HCT116 (cell line): Measurements from ENCODE around the gene VAMP8. TPM values are rescaled to one million over a fixed set of nuclear protein-coding genes. Genes with fewer than 3 reads are reported as not detected.

Experiments used
- ATAC-seq: fragments of 200-7000 bp; cut with Tn5 transposase; 2 replicates; pipeline ENCODE4 v1.9.1; 2020; ENCODE audit warnings: mild to moderate bottlenecking, moderate library complexity
- BruUV-seq: library from RNA; stranded (reverse); fragments of 400-500 nt; replicated peaks from 2 replicates; lab custom pipeline; 2021; lab: Mats Ljungman, UMichigan
- CTCF ChIA-PET: fragments of 300-600 bp; sonication (Branson Sonifier 250); formaldehyde crosslinking; loops from one replicate; lab custom pipeline; 2021; ENCODE audit warnings: antibody characterized with exemption; lab: Charles Lee
- POLR2A ChIA-PET: fragments of 300-600, 350-600 bp; sonication (Branson Sonifier 250); formaldehyde crosslinking; loops from one replicate; lab custom pipeline; 2021; ENCODE audit warnings: antibody characterized with exemption; lab: Charles Lee
- RAD21 ChIA-PET, 2 experiments: fragments of 300-600 bp; sonication (Branson Sonifier 250); formaldehyde crosslinking; loops; one replicate each; lab custom pipeline; 2023; ENCODE audit warnings: low total read pairs in 2 of 2; ENCODE audit not compliant: uncharacterized antibody in 2 of 2, unreplicated experiment in 2 of 2, low non-redundant PET in 1 of 2; lab: Charles Lee
- DNase-seq: peaks from one replicate; pipeline ENCODE4 v3.0.0-alpha.2; 2010; ENCODE audit warnings: low read depth, low spot score
- H2AFZ ChIP-seq: fragments of 200-600 bp; shearing (Covaris generic), sonication (generic); 2 replicates; pipeline ENCODE4 v1.6.1; 2017; ENCODE audit warnings: low read depth, mixed run types, mixed read lengths, antibody characterized with exemption, low read length; ENCODE audit not compliant: poor library complexity, severe bottlenecking
- H3K27ac ChIP-seq: 2 replicates; pipeline ENCODE4 v1.5.1; 2012; ENCODE audit warnings: low read depth, low read length
- H3K27me3 ChIP-seq: fragments of 200-600 bp; sonication (generic); 2 replicates; pipeline ENCODE4 v1.6.1; 2016; ENCODE audit warnings: mixed run types, low read length, mixed read lengths; ENCODE audit not compliant: insufficient read depth
- H3K36me3 ChIP-seq, 2 experiments: fragments of 200-500 bp in 1 of 2; fragments of 200-600 bp in 1 of 2; sonication (Bioruptor generic) in 1 of 2; sonication (generic) in 1 of 2; 2 replicates each; pipeline versions ENCODE4 v1.5.1 to v1.6.1; 2014 to 2016; ENCODE audit warnings: low read length in 2 of 2, inconsistent platforms in 1 of 2, mixed read lengths in 1 of 2, mixed run types in 1 of 2; ENCODE audit not compliant: insufficient read depth in 2 of 2, control insufficient read depth in 1 of 2
- H3K4me1 ChIP-seq, 2 experiments: fragments of 200-600 bp in 1 of 2; sonication (generic) in 1 of 2; 2 replicates each; pipeline versions ENCODE4 v1.5.1 to v1.6.1; 2012 to 2017; ENCODE audit warnings: low read length in 2 of 2, inconsistent platforms in 1 of 2, mild to moderate bottlenecking in 1 of 2, mixed read lengths in 1 of 2, mixed run types in 1 of 2, moderate library complexity in 1 of 2; ENCODE audit not compliant: insufficient read depth in 2 of 2, control insufficient read depth in 1 of 2
- H3K4me2 ChIP-seq: fragments of 200-600 bp; sonication (generic); 2 replicates; pipeline ENCODE4 v1.6.1; 2017; ENCODE audit warnings: mixed run types, low read length, mixed read lengths
- H3K4me3 ChIP-seq, 2 experiments: fragments of 200-600 bp in 1 of 2; sonication (generic) in 1 of 2; replicated peaks in 1 of 2; 2 replicates each; pipeline ENCODE4 v1.5.1; 2011 to 2016; ENCODE audit warnings: low read length in 2 of 2, control low read depth in 1 of 2, low read depth in 1 of 2, mild to moderate bottlenecking in 1 of 2, mixed read lengths in 1 of 2, mixed run types in 1 of 2
- H3K79me2 ChIP-seq: fragments of 200-600 bp; sonication (generic); 2 replicates; pipeline ENCODE4 v1.6.1; 2017; ENCODE audit warnings: mild to moderate bottlenecking, mixed run types, low read length, moderate library complexity, mixed read lengths; ENCODE audit not compliant: insufficient read depth
- H3K9ac ChIP-seq: fragments of 200-600 bp; sonication (generic); 2 replicates; pipeline ENCODE4 v1.6.1; 2016; ENCODE audit warnings: low read length, mixed read lengths
- H3K9me2 ChIP-seq: fragments of 200-600 bp; sonication (generic), shearing (Covaris generic); 2 replicates; pipeline ENCODE4 v1.6.1; 2017; ENCODE audit warnings: mixed run types, mild to moderate bottlenecking, moderate library complexity; ENCODE audit not compliant: insufficient read depth
- H3K9me3 ChIP-seq, 2 experiments: fragments of 200-500 bp in 1 of 2; fragments of 200-600 bp in 1 of 2; sonication (Bioruptor generic) in 1 of 2; sonication (generic) in 1 of 2; 2 replicates each; pipeline ENCODE4 v1.6.1; 2014 to 2017; ENCODE audit warnings: low read length in 2 of 2, mixed read lengths in 2 of 2, inconsistent platforms in 1 of 2, low read depth in 1 of 2, mild to moderate bottlenecking in 1 of 2, mixed run types in 1 of 2, moderate library complexity in 1 of 2; ENCODE audit not compliant: control insufficient read depth in 1 of 2, insufficient read depth in 1 of 2
- H4K20me1 ChIP-seq: fragments of 200-600 bp; sonication (generic), shearing (Covaris generic); 2 replicates; pipeline ENCODE4 v1.6.1; 2017; ENCODE audit warnings: mixed run types, mild to moderate bottlenecking, moderate library complexity; ENCODE audit not compliant: insufficient read depth
- CBX3 ChIP-seq: IDR thresholded peaks from 2 replicates; pipeline ENCODE4 v1.6.1; 2012; ENCODE audit warnings: low read depth
- CTCF ChIP-seq, 3 experiments: fragments of 200-600 bp in 1 of 3; sonication (generic) in 1 of 3; IDR thresholded peaks in 2 of 3; conservative IDR thresholded peaks in 1 of 3; 2 replicates each; pipeline ENCODE4 v1.5.1; 2012 to 2017; ENCODE audit warnings: low read depth in 2 of 3, low read length in 2 of 3, antibody characterized with exemption in 1 of 3, borderline replicate concordance in 1 of 3, control low read depth in 1 of 3, mild to moderate bottlenecking in 1 of 3, mixed read lengths in 1 of 3, mixed run types in 1 of 3, moderate library complexity in 1 of 3; ENCODE audit not compliant: insufficient read depth in 1 of 3
- YY1 ChIP-seq: IDR thresholded peaks from 2 replicates; pipeline ENCODE4 v1.6.1; 2011; ENCODE audit warnings: low read length, low read depth, moderate library complexity, mild to moderate bottlenecking; ENCODE audit not compliant: insufficient replicate concordance; ENCODE audit errors: extremely low read depth
- ZNF274 ChIP-seq: fragments of 200-500 bp; sonication (Bioruptor generic); IDR thresholded peaks from 2 replicates; pipeline ENCODE4 v1.6.1; 2014; ENCODE audit warnings: mild to moderate bottlenecking, low read depth, low read length, inconsistent platforms
- intact Hi-C: fragments of 100-400 bp; cut with micrococcal nuclease; formaldehyde crosslinking; loops from 2 replicates; pipeline ENCODE4 v1.10.0; 2022
- total RNA-seq: library from RNA; stranded (reverse); gene quantifications from one replicate; pipeline ENCODE4 v1.2.1, GENCODE V29; 2021; ENCODE audit not compliant: unreplicated experiment

VAMP8 gene
- total RNA-seq, 1 experiment from 2014 or later = 52.6 TPM

- no TSS peak for BruUV-seq
- peaks cover 21 to 26% of the 10 kb centered on the region in 2 experiments; a peak in 3 of 4 replicates for H3K36me3 ChIP-seq
Observed at GRCh38 chr2:85557130-85557529, 20.3 kb upstream of the VAMP8 start.

More at GRCh38 chr2:85557130-85557529, 20.3 kb upstream of the VAMP8 start:
- DNase-seq (no peak), ATAC-seq (no peak)
- H3K4me2 ChIP-seq = no peak overlapping the region
- TF ChIP-seq CBX3 = no peak
- TF ChIP-seq CTCF (IDR thresholded peaks at IDR 0.05 in 2 of 3, conservative IDR thresholded peaks at IDR 0.05 in 1 of 3; ENCODE audit: borderline replicate concordance in 1 of 3, insufficient read depth in 1 of 3, low read depth in 2 of 3, low read length in 2 of 3) = no peak
- TF ChIP-seq YY1 = no peak
- no peak for TF ChIP-seq ZNF274
- H3K9ac ChIP-seq = no peak overlapping the region
- ChIA-PET CTCF (interaction anchor here (1.0 to 1.1 kb wide), 2 partner anchors 13 to 561 kb away, joined by 3 to 4 read pairs; no protein-coding TSS in a partner anchor), RAD21 (no interaction called here), POLR2A (interaction anchor here (0.9 to 1.2 kb wide), 4 partner anchors 10 to 140 kb away, joined by 3 to 4 read pairs (median 4); partner anchors contain the start of gene USP39)
- H3K27me3 ChIP-seq = no peaks in the 10 kb centered on the region
- intact Hi-C loops = loop anchor here (10.0 kb wide), 1 partner anchor 232 kb away; the partner anchor contains the start of gene TGOLN2
- no peaks in the 10 kb centered on the region for H3K9me3 ChIP-seq
- H2AFZ ChIP-seq = no peak overlapping the region
- H3K4me1 ChIP-seq = peaks cover 0 to 12% of the 10 kb centered on the region in 2 experiments; a peak in 3 of 4 replicates
- no peak overlapping the region for H3K4me3 ChIP-seq
- H3K79me2 ChIP-seq = peaks cover 32% of the 10 kb centered on the region
- no peaks in the 10 kb centered on the region; the same call in 1 of the 2 replicates for H4K20me1 ChIP-seq
- H3K27ac ChIP-seq = no peak overlapping the region
- H3K9me2 ChIP-seq = no peaks in the 10 kb centered on the region
